Glomerular visceral epithelial cell (primary cell): ENCODE results near the gene TNPO2.
A peak's percentile ranks its signal among the peaks of the same experiment; 100 is the strongest.

Experiments used
- DNase-seq: peaks from one replicate; pipeline ENCODE4 v3.0.0-alpha.2; 2016; ENCODE audit errors: extremely low spot score

The TNPO2 gene

DNA sequence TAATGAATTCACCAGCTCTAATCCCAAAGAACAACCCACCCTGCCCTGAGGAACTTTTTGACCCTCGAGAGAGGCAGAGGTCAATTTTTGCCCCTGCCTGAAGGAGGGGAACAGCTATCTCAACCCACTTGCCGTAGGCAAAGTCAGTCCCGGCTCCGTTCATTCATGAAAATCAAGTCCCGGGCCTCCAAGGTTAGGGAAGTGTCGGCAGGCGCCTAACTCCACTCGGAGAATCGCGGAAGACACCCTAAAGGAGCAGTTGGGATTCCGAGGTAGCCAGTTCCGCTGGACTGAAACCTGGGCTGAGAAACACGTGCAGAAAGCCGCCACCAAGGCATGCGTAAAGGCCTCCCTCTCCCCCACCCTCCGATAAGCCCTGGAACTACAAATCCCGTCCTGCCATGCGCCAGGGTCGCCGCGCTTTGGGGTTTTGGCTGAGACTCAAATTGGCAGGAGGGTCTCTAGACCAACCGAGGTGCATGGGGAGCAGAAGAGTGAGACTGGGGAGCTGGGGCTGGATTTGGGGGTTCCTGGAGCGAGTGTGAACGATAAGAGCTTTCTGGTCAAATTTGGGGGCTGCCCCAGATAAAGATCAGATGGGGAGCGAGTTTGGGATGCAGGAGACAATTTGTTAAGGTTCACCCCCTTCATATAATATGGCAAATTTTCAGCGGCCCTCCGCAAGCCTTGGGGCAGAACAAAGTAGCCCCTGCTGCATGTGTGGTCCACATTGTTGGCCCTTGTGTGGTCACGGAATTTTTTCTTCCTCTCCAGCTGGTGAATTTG is at the start of gene TNPO2:
TSS of gene TNPO2 (minus strand) at position 292 of the 786 bp plus-strand sequence. CDS start 2,955 bp downstream, outside the sequence.
- peak; percentile 68 for DNase-seq

- no peak for DNase-seq
These were observed 48.6 kb upstream of the TNPO2 start for GRCh38 chr19:12772323-12772722.

GRCh38 chr19:12770922-12771321 is 47.2 kb upstream of the TNPO2 start:
- DNase-seq: no peak

- no peak for DNase-seq
These were observed 46.0 kb upstream of the TNPO2 start for GRCh38 chr19:12769689-12770088.

DNA sequence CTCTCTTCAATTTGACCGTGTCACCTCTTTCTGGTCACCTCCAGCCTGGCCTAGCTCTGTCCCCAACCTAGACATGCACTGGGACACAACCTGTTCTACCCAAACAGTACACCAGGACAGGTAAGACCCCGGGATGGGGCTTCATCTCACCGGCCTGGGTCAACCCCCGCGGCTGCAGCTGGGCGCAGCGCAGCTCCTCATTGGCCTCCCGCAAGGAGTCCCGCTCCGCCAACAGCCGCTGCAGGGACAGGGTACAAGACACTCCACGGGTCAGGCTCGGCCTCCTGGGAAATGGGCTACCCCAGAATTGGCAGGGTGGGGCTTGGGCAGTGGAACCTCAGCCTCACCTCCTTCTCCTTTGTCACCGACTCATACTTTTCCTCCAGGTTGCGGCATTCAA is 43.9 kb upstream of the TNPO2 start:
- DNase-seq: no peak

GRCh38 chr19:12767150-12767549 is 43.4 kb upstream of the TNPO2 start:
- DNase-seq: no peak

DNA sequence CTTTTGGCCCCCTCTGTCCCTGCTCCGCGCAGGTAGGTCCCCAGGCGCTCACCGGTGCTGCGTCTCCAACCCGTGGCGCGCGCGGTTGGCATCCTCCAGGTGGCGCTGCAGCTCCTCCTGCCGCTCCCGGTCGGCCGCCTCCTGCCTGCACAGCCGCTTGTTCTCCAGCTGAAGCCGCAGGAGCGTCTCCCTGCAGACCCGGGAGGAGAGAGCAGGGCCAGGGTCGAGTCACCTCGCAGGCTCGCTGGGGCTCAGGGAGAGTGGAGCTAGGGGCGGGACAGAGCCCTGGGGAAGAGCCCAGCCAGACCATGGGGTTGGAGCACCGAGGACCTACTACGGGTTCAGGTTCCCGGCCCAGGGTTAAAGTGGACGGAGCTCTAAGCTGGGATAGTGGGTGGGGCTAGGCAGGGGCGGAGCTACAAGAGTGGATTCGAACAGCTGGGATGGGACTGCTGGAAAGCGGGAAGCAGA is 42.4 kb upstream of the TNPO2 start:
- DNase-seq: peak; percentile 84

DNA sequence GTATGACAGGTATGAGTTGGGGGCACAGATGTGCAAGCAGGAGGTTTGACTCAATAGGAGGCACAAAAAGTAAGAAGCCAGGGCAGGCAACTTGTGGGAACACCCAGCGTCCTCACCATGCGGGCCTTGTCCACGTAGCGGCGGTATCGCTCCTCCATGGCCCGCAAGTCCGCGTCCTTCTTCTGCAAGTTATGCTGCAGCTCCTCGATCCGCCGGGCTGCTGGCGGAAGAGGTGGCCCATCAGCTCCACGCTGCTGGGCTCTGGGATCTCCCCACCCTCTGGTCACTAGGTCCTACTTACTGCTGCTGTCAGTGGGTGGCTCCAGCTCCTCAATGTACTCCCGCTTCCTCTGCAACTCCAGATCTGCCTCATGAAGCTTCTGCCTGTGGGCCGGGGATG is 41.0 kb upstream of the TNPO2 start:
- no peak for DNase-seq

DNA sequence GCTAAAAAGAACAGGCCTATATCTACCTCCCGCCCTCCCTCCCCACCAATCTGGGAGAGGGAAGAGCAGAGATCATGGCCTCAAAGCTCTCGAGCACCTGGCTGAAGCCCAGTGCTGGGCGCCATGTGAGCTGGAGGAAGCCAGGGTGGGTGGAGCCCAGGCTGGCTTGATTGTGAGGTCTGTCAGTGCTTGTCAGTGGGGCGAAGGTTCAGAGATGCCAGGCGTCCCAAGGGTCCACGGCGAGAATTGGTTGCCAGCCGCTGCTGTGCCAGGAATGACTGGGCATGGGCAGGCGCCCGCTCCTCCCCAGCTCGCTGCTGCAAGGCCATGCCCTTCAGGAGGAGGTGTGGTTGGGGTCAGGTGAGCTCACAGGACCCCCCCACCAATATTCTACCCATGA is 39.4 kb upstream of the TNPO2 start:
- DNase-seq: no peak

DNA sequence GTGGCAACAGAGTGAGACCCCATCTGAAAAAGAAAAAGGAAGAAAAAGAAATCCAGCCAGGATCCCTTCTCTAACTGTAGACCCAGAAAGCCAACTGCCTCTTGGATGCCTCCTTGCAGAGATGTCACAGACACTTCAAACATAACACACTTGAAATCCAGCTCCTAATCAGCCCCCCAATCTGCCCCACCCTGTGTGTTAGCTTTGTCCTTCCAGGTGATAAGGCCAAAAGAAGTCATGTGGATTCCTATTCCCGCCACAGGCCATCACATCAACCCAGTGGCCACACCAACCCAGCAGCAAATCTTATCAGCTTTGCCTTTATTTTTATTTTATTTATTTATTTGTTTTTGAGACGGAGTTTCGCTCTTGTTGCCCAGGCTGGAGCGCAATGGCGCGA is 36.0 kb upstream of the TNPO2 start:
- DNase-seq: no peak

DNA sequence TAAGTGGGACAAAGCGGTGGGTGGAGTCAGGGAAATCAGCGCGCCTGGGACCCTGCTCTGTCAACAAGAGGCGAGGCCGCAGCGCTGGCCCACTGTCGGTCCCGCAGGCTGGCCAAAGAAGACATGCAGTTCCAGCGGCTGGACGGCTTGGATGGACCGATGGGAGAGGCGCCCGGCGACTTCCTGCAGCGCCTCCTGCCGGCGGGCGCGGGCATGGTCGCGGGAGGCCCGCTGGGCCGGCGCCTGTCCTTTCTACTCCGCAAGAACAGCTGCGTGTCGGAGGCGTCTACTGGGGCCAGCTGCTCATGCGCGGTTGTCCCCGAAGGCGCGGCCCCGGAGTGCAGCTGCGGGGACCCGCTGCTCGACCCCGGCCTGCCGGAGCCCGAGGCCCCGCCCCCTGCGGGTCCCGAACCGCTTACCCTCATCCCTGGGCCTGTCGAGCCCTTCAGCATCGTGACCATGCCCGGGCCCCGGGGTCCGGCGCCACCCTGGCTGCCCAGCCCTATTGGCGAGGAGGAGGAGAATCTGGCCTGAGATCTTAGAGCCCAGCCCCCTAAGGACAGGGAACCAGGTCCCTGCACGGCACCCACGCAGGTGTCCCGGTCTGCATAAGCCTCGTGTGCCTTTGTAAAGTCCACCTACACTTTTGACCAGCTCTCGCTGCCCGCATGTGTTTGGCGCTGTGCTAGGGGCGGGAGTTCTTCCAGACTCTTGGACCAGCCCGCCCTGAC is 34.0 kb upstream of the TNPO2 start:
- DNase-seq: peak; percentile 67

GRCh38 chr19:12756150-12756883 is 32.6 kb upstream of the TNPO2 start:
- no peak for DNase-seq

DNA sequence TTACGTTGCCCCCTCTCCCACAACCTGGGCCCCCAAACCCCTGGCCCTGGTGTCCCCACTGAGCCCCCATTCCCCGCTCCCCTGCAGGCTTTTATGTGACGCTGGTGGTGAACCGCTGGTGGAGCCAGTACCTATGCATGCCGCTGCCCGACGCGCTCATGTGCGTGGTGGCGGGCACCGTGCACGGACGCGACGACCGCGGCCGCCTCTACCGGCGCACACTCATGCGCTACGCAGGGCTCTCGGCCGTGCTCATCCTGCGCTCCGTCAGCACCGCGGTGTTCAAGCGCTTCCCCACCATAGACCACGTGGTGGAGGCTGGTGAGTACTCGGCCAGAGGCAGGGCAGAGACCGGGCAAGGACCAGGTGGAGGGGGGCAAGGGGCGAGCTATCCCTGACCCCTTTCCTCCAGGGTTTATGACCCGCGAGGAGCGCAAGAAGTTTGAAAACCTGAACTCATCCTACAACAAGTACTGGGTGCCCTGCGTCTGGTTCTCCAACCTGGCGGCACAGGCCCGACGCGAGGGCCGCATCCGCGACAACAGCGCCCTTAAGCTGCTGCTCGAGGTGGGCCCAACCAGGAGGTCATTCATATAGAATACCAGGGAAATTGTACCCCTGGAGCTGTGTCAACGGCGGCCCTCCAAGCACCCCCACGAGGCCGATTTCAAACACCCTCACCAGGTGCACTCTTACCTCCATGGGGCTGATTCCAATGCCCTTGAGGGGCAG is 30.9 kb upstream of the TNPO2 start:
- no peak for DNase-seq

DNA sequence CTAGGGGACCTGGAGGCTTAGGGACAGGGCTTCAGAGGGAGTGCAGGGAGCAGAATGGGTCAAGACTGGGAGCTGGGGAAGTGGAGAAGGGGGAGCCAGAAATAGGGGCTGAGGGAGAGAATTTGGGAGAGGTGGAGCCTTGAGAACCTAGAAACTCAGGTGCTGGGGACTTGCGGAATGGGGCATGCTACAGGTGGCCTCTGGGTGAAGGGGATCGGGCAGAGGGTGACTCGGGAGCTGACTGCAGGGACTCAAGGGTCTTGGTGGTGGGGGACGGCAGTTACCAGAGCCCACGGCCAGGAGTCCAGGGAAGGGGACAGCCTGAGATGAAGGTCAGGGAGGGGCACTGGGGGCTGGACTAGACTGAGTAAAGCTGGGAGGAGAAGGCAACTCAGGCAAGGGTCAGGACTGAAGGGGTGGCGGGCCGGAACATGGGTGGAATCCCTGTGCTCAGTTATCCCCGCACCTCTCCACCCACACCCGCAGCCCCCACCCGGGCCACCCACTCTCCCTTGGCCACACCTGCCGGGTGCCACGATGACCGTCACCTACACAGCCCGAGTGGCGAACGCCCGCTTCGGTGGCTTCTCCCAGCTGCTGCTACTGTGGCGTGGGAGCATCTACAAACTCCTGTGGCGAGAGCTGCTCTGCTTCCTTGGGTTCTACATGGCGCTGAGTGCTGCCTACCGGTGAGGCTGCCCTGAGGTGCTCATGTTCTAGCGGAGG is 28.5 kb upstream of the TNPO2 start:
- no peak for DNase-seq

- DNase-seq: no peak
These were observed 27.9 kb upstream of the TNPO2 start, which contains the start of gene BEST2 for GRCh38 chr19:12751635-12752034. BEST2 (plus strand) TSS chr19:12751791; CDS start chr19:12752593, 802 bp downstream.

DNA sequence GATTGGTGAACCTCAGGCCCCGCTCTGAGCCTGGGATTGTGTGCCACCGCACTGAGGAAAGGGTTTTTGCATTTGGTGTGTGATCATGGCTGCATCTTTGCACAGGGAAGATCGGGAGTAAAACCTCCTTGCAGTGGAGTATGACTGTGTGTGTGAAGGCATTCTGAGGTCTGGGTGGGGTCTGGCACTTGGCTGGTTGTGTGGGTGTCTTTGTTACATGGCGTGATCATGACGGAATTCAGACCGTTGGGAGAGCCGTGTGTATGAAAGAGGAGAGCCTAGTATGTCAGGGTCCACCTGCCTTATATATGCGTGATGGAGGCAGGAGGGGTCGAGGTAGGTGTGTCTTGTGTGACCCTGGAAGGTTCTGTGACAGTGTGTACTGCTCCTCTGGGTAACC is 27.1 kb upstream of the TNPO2 start:
- DNase-seq: no peak

- no peak for DNase-seq
These were observed 26.3 kb upstream of the TNPO2 start for GRCh38 chr19:12749938-12750521.

- no peak for DNase-seq
These were observed 24.8 kb upstream of the TNPO2 start for GRCh38 chr19:12748489-12748888.

DNA sequence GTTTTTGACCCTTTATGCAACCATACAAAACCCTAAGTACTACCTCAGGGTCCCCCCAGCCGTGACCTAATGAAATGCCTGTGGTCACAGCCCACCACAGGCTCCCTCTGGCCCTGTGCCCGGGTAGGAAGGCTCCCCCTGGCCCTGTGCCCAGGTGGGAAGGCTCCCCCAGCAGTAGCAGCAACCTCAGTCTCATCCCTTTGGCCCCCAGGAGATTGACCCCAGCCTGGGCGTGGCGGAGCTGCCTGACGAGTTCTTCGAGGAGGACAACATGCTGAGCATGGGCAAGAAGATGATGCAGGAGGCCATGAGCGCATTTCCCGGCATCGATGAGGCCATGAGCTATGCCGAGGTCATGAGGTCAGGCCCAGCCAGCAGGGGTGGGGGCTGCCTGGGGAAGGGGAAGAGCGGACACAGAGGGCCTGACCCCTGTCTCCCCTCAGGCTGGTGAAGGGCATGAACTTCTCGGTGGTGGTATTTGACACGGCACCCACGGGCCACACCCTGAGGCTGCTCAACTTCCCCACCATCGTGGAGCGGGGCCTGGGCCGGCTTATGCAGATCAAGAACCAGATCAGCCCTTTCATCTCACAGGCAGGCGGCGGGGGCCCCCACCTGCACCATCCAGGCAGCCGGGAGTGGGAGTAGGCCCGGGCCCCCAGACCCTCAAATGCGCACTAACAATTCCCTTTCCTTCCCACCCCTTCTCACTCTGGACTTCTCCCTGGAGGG is 21.6 kb upstream of the TNPO2 start:
- peak; percentile 95 for DNase-seq

- DNase-seq: no peak
These were observed 14.2 kb upstream of the TNPO2 start for GRCh38 chr19:12737835-12738351.
